Left lung (tissue), 10 donors: Measurements from ENCODE around the gene PLEKHG1. TPM values are rescaled to one million over a fixed set of nuclear protein-coding genes. Genes with fewer than 3 reads are reported as not detected.

Experiments used
- ATAC-seq: fragments of 200-7000 bp; cut with Tn5 transposase; one replicate; pipeline ENCODE4 v1.9.1; 2020; ENCODE audit warnings: moderate library complexity
- DNase-seq, 4 donors: peaks; one replicate each; pipeline ENCODE4 v3.0.0-alpha.2; 2013 to 2020
- H3K27ac ChIP-seq, 2 donors: fragments of 200-600 bp; sonication (generic) in 1 of 2; one replicate each; pipeline versions ENCODE4 v1.5.0 to v1.8.0; 2020 to 2021
- H3K27me3 ChIP-seq, 2 donors: fragments of 200-600 bp; sonication (generic) in 1 of 2; one replicate each; pipeline versions ENCODE4 v1.5.0 to v1.8.0; 2020 to 2021
- H3K36me3 ChIP-seq, 2 donors: fragments of 200-600 bp; sonication (generic) in 1 of 2; one replicate each; pipeline versions ENCODE4 v1.5.0 to v1.8.0; 2020 to 2021
- H3K4me1 ChIP-seq, 2 donors: fragments of 200-600 bp; one replicate each; pipeline ENCODE4 v1.8.0; 2021
- H3K4me3 ChIP-seq, 2 donors: fragments of 200-600 bp; sonication (generic) in 1 of 2; one replicate each; pipeline versions ENCODE4 v1.5.0 to v1.8.0; 2020 to 2021; ENCODE audit warnings: mild to moderate bottlenecking in 1 of 2
- H3K9me3 ChIP-seq, 2 donors: fragments of 200-600 bp; sonication (generic) in 1 of 2; one replicate each; pipeline versions ENCODE4 v1.5.0 to v1.8.0; 2020 to 2021
- CTCF ChIP-seq, 2 donors: fragments of 200-600 bp; sonication (generic) in 1 of 2; IDR thresholded peaks; one replicate each; pipeline versions ENCODE4 v1.5.0 to v1.8.0; 2021; ENCODE audit warnings: antibody characterized with exemption in 2 of 2
- intact Hi-C, 2 donors: fragments of 100-400 bp; cut with DNase I; formaldehyde crosslinking; loops; one replicate each; pipeline versions ENCODE4 v1.11.2 to v1.14.2; 2022
- polyA plus RNA-seq, 6 donors: library from polyadenylated mRNA; unstranded; fragments of 120-200 nt; gene quantifications; one replicate each; pipeline ENCODE4 v1.2.1, GENCODE V29; 2013; ENCODE audit not compliant: insufficient read length in 6 of 6
- total RNA-seq, 2 donors: library from RNA; stranded (reverse); fragmentation: NEBNext Ultra II Directional; extraction: Animal tissue kit (Norgen Biotek cat#: 25700); gene quantifications; one replicate each; pipeline ENCODE4 v1.2.1, GENCODE V29; 2021
- donor health status: DM: no; HTN: yes; CAD: no.
- donor health status: DM: no; HTN: no; CAD: no.

The PLEKHG1 gene
- total and polyA plus RNA-seq, 8 donors, result 16.7 to 34.2 (median 30.6) TPM

GRCh38 chr6:150579611-150580010, 20.1 kb upstream of the PLEKHG1 start:
- no peaks in the 10 kb centered on the region for H3K36me3 ChIP-seq
- DNase-seq (no peak), ATAC-seq (no peak)
- intact Hi-C loops, result no loop called here
- no peak for TF ChIP-seq CTCF (IDR thresholded peaks at IDR 0.05)
- no peak overlapping the region for H3K4me3 ChIP-seq
- H3K4me1 ChIP-seq, result peaks cover 0 to 1% of the 10 kb centered on the region in 2 donors
- H3K27ac ChIP-seq, result no peak overlapping the region
- no peaks in the 10 kb centered on the region for H3K27me3 ChIP-seq
- H3K9me3 ChIP-seq, result no peaks in the 10 kb centered on the region

- ATAC-seq, result no peak
- TF ChIP-seq CTCF (IDR thresholded peaks at IDR 0.05), result no peak
- H3K4me1 ChIP-seq, result no peaks in the 10 kb centered on the region
- no peak overlapping the region for H3K27ac ChIP-seq
- no peak for DNase-seq
- no peaks in the 10 kb centered on the region for H3K9me3 ChIP-seq
- H3K4me3 ChIP-seq, result no peak overlapping the region
- intact Hi-C loops, result no loop called here
- H3K27me3 ChIP-seq, result no peaks in the 10 kb centered on the region
- H3K36me3 ChIP-seq, result no peaks in the 10 kb centered on the region
Observed at GRCh38 chr6:150580489-150580888, 19.2 kb upstream of the PLEKHG1 start.

GRCh38 chr6:150584065-150584464, 15.6 kb upstream of the PLEKHG1 start:
- Histone ChIP-seq H3K27ac (no peak overlapping the region), H3K27me3 (no peaks in the 10 kb centered on the region), H3K4me3 (no peak overlapping the region), H3K36me3 (no peaks in the 10 kb centered on the region), H3K9me3 (no peaks in the 10 kb centered on the region), H3K4me1 (no peaks in the 10 kb centered on the region)
- ATAC-seq (no peak), DNase-seq (no peak)
- no peak for TF ChIP-seq CTCF (IDR thresholded peaks at IDR 0.05)
- intact Hi-C loops, result no loop called here

- TF ChIP-seq CTCF (IDR thresholded peaks at IDR 0.05), result no peak
- no peaks in the 10 kb centered on the region for H3K4me1 ChIP-seq
- H3K27ac ChIP-seq, result no peak overlapping the region
- no peak for DNase-seq
- H3K36me3 ChIP-seq, result no peaks in the 10 kb centered on the region
- no peak for ATAC-seq
- no peak overlapping the region for H3K4me3 ChIP-seq
- H3K27me3 ChIP-seq, result no peaks in the 10 kb centered on the region
- intact Hi-C loops, result no loop called here
- no peaks in the 10 kb centered on the region for H3K9me3 ChIP-seq
Observed at GRCh38 chr6:150584596-150584995, 15.1 kb upstream of the PLEKHG1 start.

- ATAC-seq (peak; percentile 74), DNase-seq (peak in 2 of 4 donors; percentile 92 to 93)
- TF ChIP-seq CTCF (IDR thresholded peaks at IDR 0.05), result no peak
- H3K4me1 ChIP-seq, result no peaks in the 10 kb centered on the region
- intact Hi-C loops, result no loop called here
- no peak overlapping the region for H3K27ac ChIP-seq
- no peak overlapping the region for H3K4me3 ChIP-seq
- H3K9me3 ChIP-seq, result no peaks in the 10 kb centered on the region
- no peaks in the 10 kb centered on the region for H3K36me3 ChIP-seq
- no peaks in the 10 kb centered on the region for H3K27me3 ChIP-seq
Observed at GRCh38 chr6:150586850-150587359, 12.8 kb upstream of the PLEKHG1 start.
